HepG2 (cell line): ENCODE measurements around the gene MYLK. TPM values are rescaled to one million over a fixed set of nuclear protein-coding genes. Genes with fewer than 3 reads are reported as not detected.
A peak's percentile ranks its signal among the peaks of the same experiment; 100 is the strongest.

Source experiments
- CEBPG ChIP-seq: IDR thresholded peaks from 2 replicates; pipeline ENCODE4 v1.6.1; 2016
- CSRNP1 ChIP-seq: sonication (generic); formaldehyde crosslinking; IDR thresholded peaks from 2 replicates; pipeline ENCODE4 v1.8.1; 2023; ENCODE audit warnings: mild to moderate bottlenecking, missing genetic modification reagents
- ETS1 ChIP-seq: sonication (generic); formaldehyde crosslinking; IDR thresholded peaks from 2 replicates; pipeline ENCODE4 v1.4.0; 2020; ENCODE audit warnings: missing genetic modification reagents
- FOSL1 ChIP-seq: sonication (generic); formaldehyde crosslinking; IDR thresholded peaks from 2 replicates; pipeline ENCODE4 v1.9.0; 2021; ENCODE audit warnings: missing genetic modification reagents, borderline replicate concordance
- GATA4 ChIP-seq: sonication (generic); IDR thresholded peaks from 2 replicates; pipeline ENCODE4 v1.6.1; 2016; ENCODE audit warnings: antibody characterized with exemption, low read depth, borderline replicate concordance
- GPN1 ChIP-seq: sonication (generic); formaldehyde crosslinking; IDR thresholded peaks from 2 replicates; pipeline ENCODE4 v1.5.1; 2020; ENCODE audit warnings: missing genetic modification reagents, borderline replicate concordance
- HBP1 ChIP-seq: IDR thresholded peaks from 2 replicates; pipeline ENCODE4 v1.6.1; 2016; ENCODE audit warnings: low read depth, control low read depth
- HDAC6 ChIP-seq: fragments of 200-600 bp; sonication (generic); IDR thresholded peaks from 2 replicates; pipeline ENCODE4 v1.7.0; 2017; ENCODE audit warnings: mild to moderate bottlenecking, antibody characterized with exemption, low read length, low read depth
- HIC2 ChIP-seq: sonication (generic); formaldehyde crosslinking; IDR thresholded peaks from 2 replicates; pipeline ENCODE4 v1.9.0; 2022; ENCODE audit warnings: low read depth, missing genetic modification reagents
- JUNB ChIP-seq: sonication (generic); formaldehyde crosslinking; IDR thresholded peaks from 2 replicates; pipeline ENCODE4 v1.8.0; 2022; ENCODE audit warnings: missing genetic modification reagents, mild to moderate bottlenecking, borderline replicate concordance
- PITX1 ChIP-seq: sonication (generic); formaldehyde crosslinking; IDR thresholded peaks from 2 replicates; pipeline ENCODE4 v1.5.1; 2020; ENCODE audit warnings: mild to moderate bottlenecking, missing genetic modification reagents
- POLR2AphosphoS5 ChIP-seq: IDR thresholded peaks from 2 replicates; pipeline ENCODE4 v1.6.1; 2012; ENCODE audit warnings: low read depth, low read length
- SIN3B ChIP-seq: fragments of 150-350 bp; IDR thresholded peaks from 2 replicates; pipeline ENCODE4 v1.6.1; 2014; ENCODE audit warnings: low read length
- TBX2 ChIP-seq: sonication (generic); formaldehyde crosslinking; IDR thresholded peaks from 2 replicates; pipeline ENCODE4 v1.5.0; 2020; ENCODE audit warnings: missing genetic modification reagents, mild to moderate bottlenecking, borderline replicate concordance
- TEAD2 ChIP-seq: sonication (generic); formaldehyde crosslinking; IDR thresholded peaks from 2 replicates; pipeline ENCODE4 v1.9.0; 2021; ENCODE audit warnings: missing genetic modification reagents
- TERF1 ChIP-seq: sonication (generic); formaldehyde crosslinking; IDR thresholded peaks from 2 replicates; pipeline ENCODE4 v1.8.0; 2022; ENCODE audit warnings: mild to moderate bottlenecking, missing genetic modification reagents, moderate library complexity
- TOPORS ChIP-seq: sonication (generic); formaldehyde crosslinking; IDR thresholded peaks from 2 replicates; pipeline ENCODE4 v1.8.0; 2023; ENCODE audit warnings: mild to moderate bottlenecking, missing genetic modification reagents
- ZNF121 ChIP-seq: sonication (generic); formaldehyde crosslinking; IDR thresholded peaks from 2 replicates; pipeline ENCODE4 v1.5.0; 2020; ENCODE audit warnings: mild to moderate bottlenecking, missing genetic modification reagents
- ZNF225 ChIP-seq: sonication (generic); formaldehyde crosslinking; IDR thresholded peaks from 2 replicates; pipeline ENCODE4 v1.4.0; 2020; ENCODE audit warnings: mild to moderate bottlenecking, missing genetic modification reagents
- ZNF232 ChIP-seq: sonication (generic); formaldehyde crosslinking; IDR thresholded peaks from 2 replicates; pipeline ENCODE4 v1.4.0; 2020; ENCODE audit warnings: missing genetic modification reagents, borderline replicate concordance
- ZNF550 ChIP-seq: sonication (generic); formaldehyde crosslinking; IDR thresholded peaks from 2 replicates; pipeline ENCODE4 v1.4.0; 2020; ENCODE audit warnings: mild to moderate bottlenecking, missing genetic modification reagents, borderline replicate concordance
- ZNF563 ChIP-seq: sonication (generic); formaldehyde crosslinking; IDR thresholded peaks from 2 replicates; pipeline ENCODE4 v1.8.0; 2022; ENCODE audit warnings: mild to moderate bottlenecking, moderate library complexity, missing genetic modification reagents
- ZNF670 ChIP-seq: sonication (generic); formaldehyde crosslinking; IDR thresholded peaks from 2 replicates; pipeline ENCODE4 v1.8.0; 2022; ENCODE audit warnings: mild to moderate bottlenecking, missing genetic modification reagents, borderline replicate concordance
- polyA plus RNA-seq, 8 experiments: library from polyadenylated mRNA; depleted of rRNA in 3 of 8; stranded (reverse) in 7 of 8; unstranded in 1 of 8; fragments of >200 nt; fragmentation: Illumina TruSeq in 4 of 8; extraction: Trizol in 4 of 8; gene quantifications; 2 replicates each; pipeline versions ENCODE4 v1.2.1 to v1.2.3, GENCODE V29; 2011 to 2016; ENCODE audit warnings: low read depth in 4 of 8, missing spikeins in 1 of 8, mixed read lengths in 1 of 8; ENCODE audit not compliant: insufficient read depth in 1 of 8
- total RNA-seq, 5 experiments: library from RNA; depleted of rRNA; stranded (reverse); fragments of >200 nt; fragmentation: Illumina TruSeq; extraction: Trizol; gene quantifications; 2 replicates each; pipeline ENCODE4 v1.2.3, GENCODE V29; 2016; ENCODE audit warnings: low read depth in 1 of 5

Gene MYLK
- total and polyA plus RNA-seq, 2 of the 13 experiments (the other 11 are each of a cell fraction or from before 2014, with no cell fraction given): 10.6 to 34.9 TPM

GRCh38 chr3:123758081-123758564, 126.0 kb downstream of the MYLK start (continued):
- TF ChIP-seq JUNB (no peak), HIC2 (CRISPR knock-in tag) (peak; percentile 45; the same call in 1 of the 2 replicates), ZNF550 (CRISPR knock-in tag) (no peak), CEBPG (CRISPR knock-in tag) (peak; percentile 30; the same call in 1 of the 2 replicates), ZNF670 (CRISPR knock-in tag) (no peak), TOPORS (no peak), ZNF121 (CRISPR knock-in tag) (no peak), GPN1 (CRISPR knock-in tag) (no peak), ZNF563 (no peak), TBX2 (peak; percentile 75; the same call in 1 of the 2 replicates), ZNF232 (CRISPR knock-in tag) (no peak), PITX1 (CRISPR knock-in tag) (peak; percentile 70), HBP1 (CRISPR knock-in tag) (no peak), TEAD2 (CRISPR knock-in tag) (no peak), ETS1 (CRISPR knock-in tag) (no peak), HDAC6 (no peak), POLR2AphosphoS5 (no peak), TERF1 (CRISPR knock-in tag) (no peak), ZNF225 (CRISPR knock-in tag) (no peak), CSRNP1 (no peak), FOSL1 (no peak), SIN3B (no peak), GATA4 (no peak)
